GM23248 (cell line): ENCODE results near the gene PAXIP1.

ENCODE experiments used
- EZH2 ChIP-seq: fragments of 200-600 bp; sonication (generic); IDR thresholded peaks from 2 replicates; pipeline ENCODE4 v1.6.1; 2018; ENCODE audit warnings: antibody characterized with exemption, mild to moderate bottlenecking; ENCODE audit not compliant: insufficient read depth, poor library complexity, severe bottlenecking
- EZH2phosphoT487 ChIP-seq: fragments of 200-600 bp; sonication (generic); IDR thresholded peaks from 2 replicates; pipeline ENCODE4 v1.6.1; 2018; ENCODE audit warnings: antibody characterized with exemption, moderate library complexity, mild to moderate bottlenecking, low read depth; ENCODE audit not compliant: insufficient read depth

GRCh38 chr7:154898973-154899855 is 103.7 kb downstream of the PAXIP1 start:
- TF ChIP-seq EZH2phosphoT487 (no peak), EZH2 (no peak)
